H1 (cell line): ENCODE data around the gene NECTIN3. TPM values are rescaled to one million over a fixed set of nuclear protein-coding genes. Genes with fewer than 3 reads are reported as not detected.

Experiments used
- CTCF ChIA-PET: fragments of 300-600 bp; sonication (Branson Sonifier 250); formaldehyde crosslinking; loops from one replicate; lab custom pipeline; 2021; ENCODE audit not compliant: partially characterized antibody; lab: Charles Lee
- POLR2A ChIA-PET: fragments of 300-600 bp; sonication (Branson Sonifier 250); formaldehyde crosslinking; loops from one replicate; lab custom pipeline; 2021; ENCODE audit warnings: inconsistent platforms; ENCODE audit not compliant: partially characterized antibody; lab: Charles Lee
- DNase-seq, 2 experiments: peaks; one replicate each; pipeline versions ENCODE4 v3.0.0 to v3.0.0-alpha.2; 2010 to 2022; ENCODE audit warnings: low spot score in 2 of 2, low read depth in 1 of 2, mixed read lengths in 1 of 2
- FAIRE-seq: peaks from 2 replicates; lab custom pipeline; 2011; peaks lifted over from hg19 to GRCh38; lab: Jason Lieb, UNC
- H2AFZ ChIP-seq: 2 replicates; pipeline ENCODE4 v1.8.1; 2012; ENCODE audit warnings: low read length, inconsistent platforms
- H2AK5ac ChIP-seq: 2 replicates; pipeline ENCODE4 v1.6.1; 2013; ENCODE audit warnings: low read depth, low read length
- H2BK120ac ChIP-seq: replicated peaks from 2 replicates; pipeline ENCODE3; 2013; ENCODE audit warnings: low read depth, low read length, inconsistent platforms
- H2BK12ac ChIP-seq: 2 replicates; pipeline ENCODE4 v1.6.1; 2013; ENCODE audit warnings: low read depth, low read length
- H2BK15ac ChIP-seq: 2 replicates; pipeline ENCODE4 v1.6.1; 2013; ENCODE audit warnings: low read length
- H2BK20ac ChIP-seq: 2 replicates; pipeline ENCODE4 v1.6.1; 2013; ENCODE audit warnings: low read length
- H2BK5ac ChIP-seq: 2 replicates; pipeline ENCODE4 v1.6.1; 2013; ENCODE audit warnings: low read depth, low read length
- H3K14ac ChIP-seq: 2 replicates; pipeline ENCODE4 v1.6.1; 2013; ENCODE audit warnings: inconsistent platforms; ENCODE audit not compliant: insufficient read length
- H3K18ac ChIP-seq: 2 replicates; pipeline ENCODE4 v1.6.1; 2013; ENCODE audit warnings: low read length; ENCODE audit errors: extremely low read depth
- H3K23ac ChIP-seq: 2 replicates; pipeline ENCODE4 v1.6.1; 2013; ENCODE audit warnings: inconsistent platforms; ENCODE audit not compliant: insufficient read length
- H3K23me2 ChIP-seq: 2 replicates; pipeline ENCODE4 v1.6.1; 2013; ENCODE audit warnings: low read depth, low read length
- H3K27ac ChIP-seq: 2 replicates; pipeline ENCODE4 v1.6.1; 2011; ENCODE audit warnings: low read depth, low read length, inconsistent platforms
- H3K27me3 ChIP-seq, 4 experiments: replicated peaks in 1 of 4; 1 replicate in 1 of 4; 2 replicates in 3 of 4; pipeline versions ENCODE4 v1.6.1 to v1.8.1; 2011 to 2013; ENCODE audit warnings: low read length in 3 of 4, mild to moderate bottlenecking in 3 of 4, inconsistent platforms in 2 of 4, mixed read lengths in 2 of 4, moderate library complexity in 1 of 4; ENCODE audit not compliant: control insufficient read depth in 3 of 4, insufficient read depth in 3 of 4; ENCODE audit errors: extremely low read depth in 1 of 4
- H3K36me3 ChIP-seq, 4 experiments: 2 replicates each; pipeline versions ENCODE4 v1.6.1 to v1.8.1; 2011 to 2013; ENCODE audit warnings: mild to moderate bottlenecking in 4 of 4, low read length in 3 of 4, moderate library complexity in 2 of 4, control low read depth in 1 of 4, inconsistent platforms in 1 of 4; ENCODE audit not compliant: insufficient read depth in 4 of 4, control insufficient read depth in 2 of 4
- H3K4ac ChIP-seq: replicated peaks from 2 replicates; pipeline ENCODE3; 2013; ENCODE audit warnings: low read length, low read depth, mixed read lengths, inconsistent platforms; ENCODE audit not compliant: insufficient read length
- H3K4me1 ChIP-seq, 4 experiments: replicated peaks in 1 of 4; 1 replicate in 1 of 4; 2 replicates in 3 of 4; pipeline versions ENCODE4 v1.6.1 to v1.8.1; 2011 to 2013; ENCODE audit warnings: low read length in 3 of 4, inconsistent platforms in 2 of 4, mixed read lengths in 1 of 4; ENCODE audit not compliant: insufficient read depth in 4 of 4, control insufficient read depth in 3 of 4
- H3K4me2 ChIP-seq, 2 experiments: 2 replicates each; pipeline versions ENCODE4 v1.6.1 to v1.8.1; 2011 to 2013; ENCODE audit warnings: low read depth in 2 of 2, low read length in 2 of 2, control low read depth in 1 of 2, inconsistent platforms in 1 of 2, mild to moderate bottlenecking in 1 of 2; ENCODE audit not compliant: insufficient read depth in 1 of 2
- H3K4me3 ChIP-seq, 4 experiments: fragments of 200-600, 300-600 bp in 1 of 4; sonication (generic), shearing (Covaris generic), sonication (Bioruptor Twin) in 1 of 4; 2 replicates each; pipeline versions ENCODE4 v1.5.1 to v1.8.1; 2011 to 2016; ENCODE audit warnings: low read length in 4 of 4, low read depth in 3 of 4, control low read depth in 2 of 4, inconsistent platforms in 2 of 4, mild to moderate bottlenecking in 2 of 4, mixed read lengths in 1 of 4, moderate library complexity in 1 of 4; ENCODE audit not compliant: insufficient read depth in 2 of 4; ENCODE audit errors: extremely low read depth in 1 of 4
- H3K56ac ChIP-seq: replicated peaks from 2 replicates; pipeline ENCODE3; 2013; ENCODE audit warnings: low read depth, mild to moderate bottlenecking, mixed read lengths, low read length, inconsistent platforms; ENCODE audit not compliant: insufficient read length
- H3K79me1 ChIP-seq: 2 replicates; pipeline ENCODE4 v1.6.1; 2013; ENCODE audit warnings: low read depth, low read length, control low read depth
- H3K79me2 ChIP-seq, 2 experiments: 2 replicates each; pipeline versions ENCODE4 v1.6.1 to v1.8.1; 2012 to 2013; ENCODE audit warnings: low read length in 2 of 2, mild to moderate bottlenecking in 2 of 2, inconsistent platforms in 1 of 2; ENCODE audit not compliant: insufficient read depth in 2 of 2, control insufficient read depth in 1 of 2
- H3K9ac ChIP-seq, 4 experiments: replicated peaks in 1 of 4; 1 replicate in 1 of 4; 2 replicates in 3 of 4; pipeline versions ENCODE4 v1.6.1 to v1.8.1; 2011 to 2013; ENCODE audit warnings: low read depth in 3 of 4, low read length in 3 of 4, control low read depth in 2 of 4, mild to moderate bottlenecking in 2 of 4, moderate library complexity in 2 of 4, inconsistent platforms in 1 of 4; ENCODE audit errors: extremely low read depth in 1 of 4
- H3K9me3 ChIP-seq, 2 experiments: 2 replicates each; pipeline versions ENCODE4 v1.6.1 to v1.8.1; 2012 to 2013; ENCODE audit warnings: mild to moderate bottlenecking in 2 of 2, moderate library complexity in 2 of 2, control low read depth in 1 of 2, inconsistent platforms in 1 of 2, low read depth in 1 of 2, low read length in 1 of 2, mixed read lengths in 1 of 2; ENCODE audit not compliant: insufficient read depth in 2 of 2
- H4K20me1 ChIP-seq, 2 experiments: replicated peaks in 1 of 2; 2 replicates each; pipeline versions ENCODE3 to v1.8.1; 2011 to 2013; ENCODE audit warnings: inconsistent platforms in 2 of 2, low read length in 2 of 2, mild to moderate bottlenecking in 1 of 2; ENCODE audit not compliant: insufficient read depth in 2 of 2, control insufficient read depth in 1 of 2
- H4K5ac ChIP-seq: 2 replicates; pipeline ENCODE4 v1.6.1; 2013; ENCODE audit warnings: low read length, low read depth, mixed read lengths, inconsistent platforms; ENCODE audit not compliant: insufficient read length
- H4K8ac ChIP-seq: 2 replicates; pipeline ENCODE4 v1.8.0; 2013; ENCODE audit warnings: mild to moderate bottlenecking, moderate library complexity, low read length, inconsistent platforms; ENCODE audit not compliant: insufficient read depth; ENCODE audit errors: extremely low read depth
- H4K91ac ChIP-seq: replicated peaks from 2 replicates; pipeline ENCODE3; 2013; ENCODE audit warnings: low read length, mixed read lengths, inconsistent platforms; ENCODE audit not compliant: insufficient read length
- ASH2L ChIP-seq: fragments of 200-600, 300-600 bp; sonication (generic); IDR thresholded peaks from one replicate; pipeline ENCODE4 v1.7.1; 2017; ENCODE audit warnings: low read length
- BACH1 ChIP-seq: IDR thresholded peaks from 2 replicates; pipeline ENCODE4 v1.6.1; 2012; ENCODE audit warnings: low read length, improper control_type of control experiment
- BRCA1 ChIP-seq: IDR thresholded peaks from 2 replicates; pipeline ENCODE4 v1.6.1; 2012; ENCODE audit warnings: low read depth, low read length, improper control_type of control experiment
- GABPA ChIP-seq: IDR thresholded peaks from 2 replicates; pipeline ENCODE4 v1.6.1; 2011; ENCODE audit warnings: mild to moderate bottlenecking, low read length, moderate library complexity, borderline replicate concordance; ENCODE audit not compliant: insufficient read depth
- HDAC6 ChIP-seq: IDR thresholded peaks from one replicate; pipeline ENCODE4 v1.7.1; 2012; ENCODE audit warnings: low read depth, mild to moderate bottlenecking, inconsistent platforms, low read length, moderate library complexity
- KDM4A ChIP-seq: IDR thresholded peaks from one replicate; pipeline ENCODE4 v1.7.1; 2012; ENCODE audit warnings: low read depth, mild to moderate bottlenecking, moderate library complexity, low read length, inconsistent platforms; ENCODE audit not compliant: severe bottlenecking
- POLR2AphosphoS5 ChIP-seq: IDR thresholded peaks from 2 replicates; pipeline ENCODE4 v1.6.1; 2011; ENCODE audit warnings: low read depth, low read length
- POU5F1 ChIP-seq: IDR thresholded peaks from 2 replicates; pipeline ENCODE4 v1.6.1; 2011; ENCODE audit warnings: low read depth, mild to moderate bottlenecking, low read length, moderate library complexity
- SAP30 ChIP-seq: fragments of 300-600 bp; sonication (generic); IDR thresholded peaks from 2 replicates; pipeline ENCODE4 v1.7.1; 2012; ENCODE audit warnings: low read length, moderate library complexity, mild to moderate bottlenecking, inconsistent platforms; ENCODE audit not compliant: insufficient read depth, insufficient replicate concordance
- SIRT6 ChIP-seq: IDR thresholded peaks from one replicate; pipeline ENCODE4 v1.7.1; 2012; ENCODE audit warnings: low read length, inconsistent platforms
- TAF1 ChIP-seq: IDR thresholded peaks from 2 replicates; pipeline ENCODE4 v1.6.1; 2011; ENCODE audit warnings: mild to moderate bottlenecking, low read depth, low read length
- ZNF274 ChIP-seq: IDR thresholded peaks from 2 replicates; pipeline ENCODE4 v1.7.0; 2012; ENCODE audit warnings: low read length, borderline replicate concordance; ENCODE audit errors: extremely low read depth
- WGBS, 2 experiments: shearing (Covaris generic) in 1 of 2; methylation state at CpG; one replicate each; pipeline versions ENCODE4 v1.1.6 to v1.1.7; 2013 to 2015; ENCODE audit warnings: low lambda C conversion rate in 2 of 2, mixed read lengths in 2 of 2, inconsistent platforms in 1 of 2, low coverage in 1 of 2, missing lambda C conversion rate in 1 of 2; ENCODE audit not compliant: insufficient replicate concordance in 2 of 2, insufficient coverage in 1 of 2, insufficient read length in 1 of 2; ENCODE audit errors: extremely low coverage in 1 of 2, missing lambda C conversion rate in 1 of 2; 5-methylcytosine and 5-hydroxymethylcytosine counted together
- polyA plus RNA-seq, 7 experiments: library from polyadenylated mRNA; depleted of rRNA in 3 of 7; stranded (reverse) in 5 of 7; unstranded in 2 of 7; fragments of >200 nt in 5 of 7; fragments of 200-250 nt in 2 of 7; gene quantifications; 1 replicate in 5 of 7; 2 replicates in 1 of 7; 4 replicates in 1 of 7; pipeline versions ENCODE4 v1.2.1 to v1.2.3, GENCODE V29; 2011 to 2013; ENCODE audit warnings: missing spikeins in 2 of 7, mixed read lengths in 2 of 7
- total RNA-seq: library from RNA; stranded (reverse); fragmentation: NEBNext Ultra II Directional; extraction: Animal tissue kit (Norgen Biotek cat#: 25700); gene quantifications from 2 replicates; pipeline ENCODE4 v1.2.1, GENCODE V29; 2021
- TF ChIP-seq, protein P1 (sequence below), 3 experiments: IDR thresholded peaks; 1 replicate in 2 of 3; 2 replicates in 1 of 3; pipeline versions ENCODE4 v1.5.1 to v1.6.1; 2011; ENCODE audit warnings: low read length in 3 of 3, mild to moderate bottlenecking in 3 of 3, inconsistent platforms in 2 of 3, low read depth in 1 of 3, moderate library complexity in 1 of 3; ENCODE audit not compliant: insufficient read depth in 1 of 3; ENCODE audit errors: control extremely low read depth in 1 of 3

NECTIN3 gene
- total and polyA plus RNA-seq, 2 of the 8 experiments (the other 6 are each of a cell fraction or from before 2014, with no cell fraction given) = 13.6 to 50.6 TPM

DNA sequence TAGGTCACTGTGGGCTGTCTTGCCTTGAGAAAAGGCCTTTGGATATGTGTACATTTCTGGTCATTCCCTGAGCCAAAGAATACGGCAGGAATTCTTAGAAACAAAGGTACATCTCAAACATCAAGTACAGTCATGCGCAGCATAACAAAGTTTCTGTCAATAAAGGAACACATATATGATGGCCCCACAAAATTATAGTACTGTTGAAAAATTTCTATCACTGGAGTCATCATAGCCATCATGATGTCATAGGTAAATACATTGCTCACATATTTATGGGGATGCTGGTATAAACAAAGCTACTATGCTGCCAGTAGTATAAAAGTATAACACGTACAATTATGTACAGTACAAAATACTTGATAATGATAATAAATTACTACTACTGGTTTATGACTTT lies 38.9 kb upstream of the NECTIN3 start:
- no peak overlapping the region for H2BK15ac ChIP-seq
- no peaks in the 10 kb centered on the region for H3K79me1 ChIP-seq
- no peak overlapping the region for H3K4me2 ChIP-seq
- no peak overlapping the region for H3K27ac ChIP-seq
- CTCF ChIA-PET = interaction anchor here (0.9 kb wide), 1 partner anchor 10 kb away, joined by 3 read pairs; no protein-coding TSS in a partner anchor
- no peak overlapping the region for H2BK12ac ChIP-seq
- no peak overlapping the region for H3K23ac ChIP-seq
- H3K4me1 ChIP-seq = peaks cover 0 to 3% (median 0%) of the 10 kb centered on the region in 4 experiments; a peak in 2 of 7 replicates
- 95% methylated on average over 3 of the region's 3 CpGs; no CpG with 5 or more reads in 1 of the 2 experiments for WGBS, 2 experiments
- no peak overlapping the region for H2AFZ ChIP-seq
- H2AK5ac ChIP-seq = no peak overlapping the region
- no peaks in the 10 kb centered on the region for H3K9me3 ChIP-seq
- no peak for DNase-seq
- H4K91ac ChIP-seq = no peak overlapping the region
- no peak overlapping the region for H3K56ac ChIP-seq
- H3K79me2 ChIP-seq = no peaks in the 10 kb centered on the region
- no peaks in the 10 kb centered on the region for H3K36me3 ChIP-seq
- H4K20me1 ChIP-seq = no peaks in the 10 kb centered on the region
- no peak overlapping the region for H2BK20ac ChIP-seq
- H3K14ac ChIP-seq = no peak overlapping the region
- no peak overlapping the region for H4K5ac ChIP-seq
- POLR2A ChIA-PET = no interaction called here
- H3K4ac ChIP-seq = no peak overlapping the region
- no peak overlapping the region for H2BK120ac ChIP-seq
- H3K9ac ChIP-seq = no peak overlapping the region
- no peaks in the 10 kb centered on the region for H3K27me3 ChIP-seq
- H3K4me3 ChIP-seq = no peak overlapping the region
- no peak for FAIRE-seq
- no peak overlapping the region for H3K18ac ChIP-seq
- no peak overlapping the region for H4K8ac ChIP-seq
- H3K23me2 ChIP-seq = no peaks in the 10 kb centered on the region
- H2BK5ac ChIP-seq = no peak overlapping the region
- no peak for TF ChIP-seq TAF1
- TF ChIP-seq SAP30 = no peak
- TF ChIP-seq HDAC6 = no peak
- TF ChIP-seq POU5F1 = no peak
- TF ChIP-seq, protein P1, sequence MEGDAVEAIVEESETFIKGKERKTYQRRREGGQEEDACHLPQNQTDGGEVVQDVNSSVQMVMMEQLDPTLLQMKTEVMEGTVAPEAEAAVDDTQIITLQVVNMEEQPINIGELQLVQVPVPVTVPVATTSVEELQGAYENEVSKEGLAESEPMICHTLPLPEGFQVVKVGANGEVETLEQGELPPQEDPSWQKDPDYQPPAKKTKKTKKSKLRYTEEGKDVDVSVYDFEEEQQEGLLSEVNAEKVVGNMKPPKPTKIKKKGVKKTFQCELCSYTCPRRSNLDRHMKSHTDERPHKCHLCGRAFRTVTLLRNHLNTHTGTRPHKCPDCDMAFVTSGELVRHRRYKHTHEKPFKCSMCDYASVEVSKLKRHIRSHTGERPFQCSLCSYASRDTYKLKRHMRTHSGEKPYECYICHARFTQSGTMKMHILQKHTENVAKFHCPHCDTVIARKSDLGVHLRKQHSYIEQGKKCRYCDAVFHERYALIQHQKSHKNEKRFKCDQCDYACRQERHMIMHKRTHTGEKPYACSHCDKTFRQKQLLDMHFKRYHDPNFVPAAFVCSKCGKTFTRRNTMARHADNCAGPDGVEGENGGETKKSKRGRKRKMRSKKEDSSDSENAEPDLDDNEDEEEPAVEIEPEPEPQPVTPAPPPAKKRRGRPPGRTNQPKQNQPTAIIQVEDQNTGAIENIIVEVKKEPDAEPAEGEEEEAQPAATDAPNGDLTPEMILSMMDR (IDR thresholded peaks at IDR 0.05; ENCODE audit: control extremely low read depth in 1 of 3, insufficient read depth in 1 of 3, low read depth in 1 of 3, low read length in 3 of 3) = no peak
- no peak for TF ChIP-seq POLR2AphosphoS5
- no peak for TF ChIP-seq BRCA1
- no peak for TF ChIP-seq SIRT6
- TF ChIP-seq ZNF274 = no peak
- TF ChIP-seq GABPA = no peak
- no peak for TF ChIP-seq KDM4A
- no peak for TF ChIP-seq BACH1
- no peak for TF ChIP-seq ASH2L
